GM18498 (cell line): ENCODE data around the gene GTF2IRD2.
"Not testable (repeated sequence)": the region's sequence is repeated elsewhere in the genome, so short reads cannot be mapped to it uniquely, and the experiment has no call there.

Experiments
- ATAC-seq: cut with Tn5 transposase; IDR thresholded peaks from one replicate; pipeline ENCODE4 v1.9.1; 2021; ENCODE audit warnings: mild to moderate bottlenecking, moderate library complexity; ENCODE audit not compliant: unreplicated experiment

GTF2IRD2 gene

DNA sequence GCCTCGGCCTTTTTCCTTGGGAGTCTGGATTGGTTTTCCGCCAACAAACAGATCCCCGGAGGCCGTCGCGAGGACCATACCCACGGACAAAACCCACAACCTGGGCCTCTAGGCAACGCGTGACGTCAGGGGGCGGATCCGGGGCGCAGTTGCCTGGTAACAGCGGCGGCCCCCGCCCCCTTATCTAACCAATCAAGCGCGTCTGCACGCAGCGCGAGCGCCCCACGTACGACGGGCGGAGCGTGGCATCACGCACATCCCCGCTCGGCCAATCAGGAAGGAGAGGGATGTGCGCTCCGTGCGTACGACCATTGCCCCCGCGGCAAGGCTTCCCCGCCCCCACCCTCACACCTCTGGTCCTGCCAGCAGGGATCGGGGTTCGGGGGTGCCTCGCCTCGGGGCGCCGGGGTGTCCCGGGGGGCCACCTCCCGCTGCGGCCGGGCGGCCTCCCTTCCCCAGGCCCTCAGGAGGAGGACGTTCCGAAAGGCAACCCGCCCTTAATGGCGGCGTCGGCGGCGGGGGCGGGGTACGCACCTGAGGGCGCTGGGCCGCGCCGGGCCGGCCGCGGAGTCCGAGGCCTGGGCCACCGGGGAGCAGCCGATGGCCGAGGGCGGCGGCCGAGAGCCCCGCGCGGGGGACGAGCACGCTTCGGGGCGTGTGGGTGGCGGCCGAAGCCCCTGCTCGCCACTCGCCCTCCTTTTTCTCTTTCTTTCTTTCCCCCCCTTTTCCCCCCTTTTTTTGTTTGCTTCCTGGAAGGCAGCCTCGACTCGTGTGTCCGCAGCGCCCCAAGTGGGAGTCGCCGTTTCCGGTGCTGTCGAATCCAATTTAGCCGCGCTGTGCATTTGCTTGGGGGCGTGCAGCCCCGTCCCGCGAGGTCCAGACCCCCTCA, at the start of gene GTF2IRD2:
GTF2IRD2 (minus strand) TSS at position 773 of the 889 bp plus-strand sequence. CDS start 15,227 bp downstream, outside the sequence.
- ATAC-seq = peak; percentile 92

DNA sequence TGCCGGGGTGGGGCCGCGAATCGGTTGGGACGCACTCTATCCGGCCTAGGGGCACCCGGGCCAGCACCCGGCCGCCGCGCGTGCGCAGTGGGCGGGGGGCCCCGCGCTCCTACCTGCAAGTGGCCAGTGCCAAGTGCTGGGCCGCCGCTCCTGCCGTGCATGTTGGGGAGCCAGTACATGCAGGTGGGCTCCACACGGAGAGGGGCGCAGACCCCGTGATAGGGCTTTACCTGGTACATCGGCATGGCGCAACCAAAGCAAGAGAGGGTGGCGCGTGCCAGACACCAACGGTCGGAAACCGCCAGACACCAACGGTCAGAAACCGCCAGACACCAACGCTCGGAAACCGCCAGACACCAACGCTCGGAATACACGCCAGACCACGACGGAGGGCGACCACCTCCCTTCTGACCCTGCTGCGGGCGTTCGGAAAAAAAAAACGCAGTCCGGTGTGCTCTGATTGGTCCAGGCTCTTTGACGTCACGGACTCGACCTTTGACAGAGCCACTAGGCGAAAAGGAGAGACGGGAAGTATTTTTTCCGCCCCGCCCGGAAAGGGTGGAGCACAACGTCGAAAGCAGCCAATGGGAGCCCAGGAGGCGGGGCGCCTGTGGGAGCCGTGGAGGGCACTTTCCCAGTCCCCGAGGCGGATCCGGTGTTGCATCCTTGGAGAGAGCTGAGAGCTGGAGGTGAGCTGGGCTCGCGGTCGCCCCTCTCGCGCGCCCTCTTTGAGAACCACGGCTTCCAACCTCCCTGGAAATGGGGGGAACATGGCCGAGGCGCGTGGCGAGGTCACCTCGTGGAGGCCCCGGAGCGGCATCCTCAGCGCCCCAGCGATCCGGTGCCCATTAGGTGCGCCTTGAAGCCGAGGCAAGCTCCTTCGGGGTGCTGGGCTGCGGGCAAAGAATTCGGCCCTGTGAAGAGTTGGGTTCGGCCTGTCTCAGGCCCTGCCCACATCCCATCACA, 39.0 kb upstream of the GTF2IRD2 start:
- peak; percentile 70 for ATAC-seq

DNA sequence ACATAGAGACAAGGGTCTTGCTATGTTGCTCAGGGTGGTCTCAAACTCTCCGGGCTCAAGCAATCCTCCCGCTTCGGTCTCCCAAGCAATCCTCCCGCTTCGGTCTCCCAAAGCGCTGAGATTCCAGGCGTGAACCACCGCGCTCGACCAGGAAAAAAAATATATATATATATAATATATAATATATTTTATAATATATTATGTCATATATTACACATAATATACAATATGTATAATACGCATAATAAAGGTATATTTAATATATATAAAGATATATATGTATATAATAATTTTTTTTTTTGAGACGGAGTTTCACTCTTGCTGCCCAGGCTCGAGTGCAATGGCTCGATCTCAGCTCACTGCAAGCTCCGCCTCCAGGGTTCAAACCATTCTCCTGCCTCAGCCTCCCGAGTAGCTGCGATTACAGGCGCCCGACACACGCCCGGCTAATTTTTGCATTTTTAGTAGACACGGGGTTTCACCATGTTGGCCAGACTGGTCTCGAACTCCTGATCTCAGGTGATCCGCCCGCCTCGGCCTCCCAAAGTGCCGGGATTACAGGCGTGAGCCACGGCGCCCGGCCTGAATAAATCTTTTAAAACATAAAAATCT, 38.2 kb upstream of the GTF2IRD2 start:
- peak; percentile 8 for ATAC-seq

GRCh38 chr7:74885295-74885694, 33.9 kb upstream of the GTF2IRD2 start:
- ATAC-seq = not testable (repeated sequence)

DNA sequence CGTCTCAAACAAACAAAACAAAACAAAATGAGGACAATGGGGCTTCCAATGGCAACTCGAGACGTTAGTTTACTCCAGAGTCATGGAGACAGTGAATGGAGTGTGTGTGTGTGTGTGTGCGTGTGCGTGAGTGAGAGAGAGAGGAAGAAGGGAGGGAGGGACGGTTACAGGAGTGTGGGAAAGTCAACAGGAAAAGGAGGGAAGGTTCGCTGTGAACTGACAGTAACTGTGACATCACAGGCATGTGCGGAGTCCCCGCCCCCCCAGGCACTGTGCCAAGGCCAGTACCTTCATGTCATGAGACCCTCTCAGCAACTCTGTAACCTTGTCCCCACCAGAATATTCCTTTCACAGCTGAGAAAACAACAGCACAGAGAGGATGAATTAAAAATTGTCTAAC, 30.7 kb upstream of the GTF2IRD2 start:
- ATAC-seq = not testable (repeated sequence)

DNA sequence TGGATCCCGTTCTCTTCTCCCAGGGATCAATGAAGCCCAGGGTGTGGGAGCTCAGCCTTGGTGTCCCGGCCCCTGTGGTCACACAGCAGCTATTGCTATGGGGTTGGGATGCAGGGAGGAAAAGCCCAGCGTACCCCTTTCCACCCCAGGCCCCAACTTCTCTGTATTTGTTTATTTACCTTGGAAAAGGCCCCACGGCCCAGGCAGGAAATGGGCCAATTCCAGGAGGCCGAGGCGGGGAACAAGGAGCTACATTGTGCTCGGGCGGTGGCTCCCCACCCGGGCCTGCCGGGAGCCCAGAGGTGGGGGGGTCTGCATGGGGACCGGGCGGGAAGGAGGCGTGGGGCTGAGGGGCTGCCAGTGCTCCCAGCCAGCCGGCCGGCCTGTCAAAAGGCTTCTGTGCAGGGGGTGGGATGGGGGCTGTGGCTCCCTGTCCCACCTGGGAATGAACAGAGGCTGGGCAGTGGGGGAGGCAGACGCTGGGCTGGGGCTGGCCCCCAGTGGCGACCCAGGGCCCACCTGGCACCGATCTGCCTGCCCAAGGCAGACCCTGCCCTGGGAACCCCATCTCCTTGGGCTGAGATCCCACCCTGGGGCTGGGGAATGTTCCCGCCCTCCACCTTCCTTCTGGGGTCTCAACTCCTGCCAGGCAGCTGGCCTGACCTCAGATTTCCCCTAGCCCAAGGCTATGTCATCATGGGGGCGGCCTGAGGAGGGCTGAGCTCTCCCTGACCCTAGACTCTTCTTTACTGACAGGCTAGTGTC, 23.5 kb upstream of the GTF2IRD2 start:
- ATAC-seq = not testable (repeated sequence)

DNA sequence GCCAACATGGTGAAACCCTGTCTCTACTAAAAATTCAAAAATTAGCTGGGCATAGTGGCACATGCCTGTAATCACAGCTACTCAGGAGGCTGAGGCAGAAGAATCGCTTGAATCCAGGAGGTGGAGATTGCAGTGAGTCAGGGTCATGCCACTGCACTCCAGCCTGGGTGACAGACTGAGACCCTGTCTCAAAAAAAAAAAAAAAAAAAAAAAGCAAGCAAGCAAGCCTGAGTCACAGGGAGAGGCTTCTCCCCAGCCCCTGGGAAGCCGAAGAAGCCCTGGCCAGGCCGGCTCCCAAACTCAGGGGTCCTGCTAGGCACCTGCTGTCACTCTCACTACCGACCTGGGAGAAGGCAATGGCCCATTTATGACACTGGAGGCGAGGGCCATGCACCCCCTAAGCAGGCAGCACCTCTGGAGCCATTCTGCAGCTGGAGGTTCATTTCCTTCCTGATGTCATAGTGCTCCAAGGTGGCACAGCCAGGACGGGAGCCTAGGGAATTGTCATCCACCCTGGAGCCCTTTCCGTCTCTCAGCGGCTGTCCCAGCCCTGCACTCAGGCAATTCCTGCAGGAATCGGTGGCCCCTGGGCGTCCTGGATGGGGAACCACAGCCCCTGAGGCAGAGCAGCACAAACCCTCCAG, 22.8 kb upstream of the GTF2IRD2 start:
- ATAC-seq = not testable (repeated sequence)

GRCh38 chr7:74872542-74872941, 21.1 kb upstream of the GTF2IRD2 start:
- ATAC-seq = not testable (repeated sequence)

DNA sequence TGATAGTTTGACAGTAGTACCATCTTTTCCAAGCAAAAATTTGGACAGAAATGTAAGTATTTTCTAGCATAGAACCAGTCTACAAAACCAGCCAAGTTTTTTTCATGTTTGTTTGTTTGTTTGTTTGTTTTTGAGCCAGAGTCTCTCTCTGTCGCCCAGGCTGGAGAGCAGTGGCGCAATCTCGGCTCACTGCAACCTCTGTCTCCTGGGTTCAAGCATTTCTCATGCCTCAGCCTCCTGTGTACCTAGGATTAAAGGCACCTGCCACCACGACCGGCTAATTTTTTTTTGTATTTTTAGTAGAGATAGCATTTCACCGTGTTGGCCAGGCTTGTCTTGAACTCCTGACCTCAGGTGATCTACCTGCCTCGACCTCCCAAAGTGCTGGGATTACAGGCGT, 14.4 kb upstream of the GTF2IRD2 start:
- ATAC-seq = not testable (repeated sequence)

DNA sequence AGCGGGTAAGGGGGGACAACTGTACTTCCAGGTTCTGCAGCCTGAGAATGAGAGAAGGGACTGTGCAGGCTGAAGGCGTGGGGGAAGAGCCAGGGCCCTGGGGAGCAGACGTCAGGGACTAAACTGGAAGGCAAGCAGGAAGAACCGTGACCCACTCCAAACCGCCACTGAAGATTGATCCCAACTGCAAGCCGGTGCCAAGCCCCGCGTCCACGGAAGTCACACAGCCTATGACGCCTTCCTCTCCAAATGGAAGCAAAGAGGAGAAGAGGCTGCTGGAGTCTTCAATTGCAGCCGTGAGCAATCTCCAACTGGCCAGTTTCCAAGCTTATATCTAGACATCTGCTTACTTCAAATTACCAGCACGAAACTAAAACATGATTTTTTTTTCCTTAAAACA, 1.6 kb downstream of the GTF2IRD2 start:
- not testable (repeated sequence) for ATAC-seq

- ATAC-seq = not testable (repeated sequence)
These were observed 21.0 kb downstream of the GTF2IRD2 start for GRCh38 chr7:74830411-74830810.

GRCh38 chr7:74829959-74830358, 21.4 kb downstream of the GTF2IRD2 start:
- not testable (repeated sequence) for ATAC-seq

GRCh38 chr7:74821259-74821658, 30.1 kb downstream of the GTF2IRD2 start:
- ATAC-seq = not testable (repeated sequence)

DNA sequence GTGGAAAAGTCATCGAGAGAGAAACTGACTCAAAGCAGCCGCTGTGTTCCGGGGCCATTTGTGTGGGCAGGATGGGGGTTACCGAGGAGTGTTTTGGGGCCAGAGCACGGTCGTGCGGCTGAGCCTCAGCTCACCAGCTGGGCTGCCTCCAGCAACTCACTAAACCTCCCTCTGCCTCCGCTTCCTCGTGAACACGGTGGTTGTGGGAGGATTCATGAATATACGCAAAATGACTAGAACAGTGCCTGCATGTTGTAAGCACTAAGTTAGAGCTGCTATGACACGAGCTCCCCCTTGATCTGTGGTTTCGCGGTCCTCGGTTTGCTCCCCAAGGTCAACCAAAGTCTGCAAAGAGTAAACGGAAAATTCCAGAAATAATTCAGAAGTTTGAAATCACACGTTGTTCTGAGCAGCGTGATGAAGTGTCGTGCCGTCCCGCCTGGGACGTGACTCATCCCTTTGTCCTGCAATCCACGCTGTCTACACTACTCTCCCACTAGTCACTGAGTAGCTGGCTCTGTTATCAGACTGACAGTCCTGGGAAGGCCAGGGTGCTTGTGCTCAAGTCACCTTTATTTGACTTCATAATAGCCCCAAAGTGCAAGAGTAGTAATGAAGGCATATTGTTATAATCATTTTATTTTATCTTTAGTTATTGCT, 31.1 kb downstream of the GTF2IRD2 start:
- peak; percentile 82 for ATAC-seq

DNA sequence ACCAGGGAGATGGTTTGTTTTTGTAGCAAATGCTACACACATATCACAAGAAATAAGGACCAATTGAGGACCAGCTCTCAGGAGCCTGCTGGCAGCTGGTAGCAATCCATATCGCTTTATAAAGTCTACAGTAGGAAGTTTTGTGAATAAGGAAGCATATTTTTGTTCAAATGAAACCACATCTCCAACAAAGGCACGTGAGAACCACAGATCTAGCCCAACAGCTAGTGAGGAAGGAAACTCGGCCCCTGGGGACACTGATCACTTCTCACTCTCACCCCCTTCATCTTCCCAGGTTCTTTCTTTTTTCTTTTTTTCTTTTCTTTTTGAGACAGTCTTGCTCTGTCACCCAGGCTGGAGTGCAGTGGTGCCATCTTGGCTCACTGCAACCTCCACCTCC, 35.5 kb downstream of the GTF2IRD2 start:
- ATAC-seq = not testable (repeated sequence)

GRCh38 chr7:74798644-74799043, 52.8 kb downstream of the GTF2IRD2 start:
- not testable (repeated sequence) for ATAC-seq

GRCh38 chr7:74797848-74798622, 53.4 kb downstream of the GTF2IRD2 start:
- not testable (repeated sequence) for ATAC-seq

DNA sequence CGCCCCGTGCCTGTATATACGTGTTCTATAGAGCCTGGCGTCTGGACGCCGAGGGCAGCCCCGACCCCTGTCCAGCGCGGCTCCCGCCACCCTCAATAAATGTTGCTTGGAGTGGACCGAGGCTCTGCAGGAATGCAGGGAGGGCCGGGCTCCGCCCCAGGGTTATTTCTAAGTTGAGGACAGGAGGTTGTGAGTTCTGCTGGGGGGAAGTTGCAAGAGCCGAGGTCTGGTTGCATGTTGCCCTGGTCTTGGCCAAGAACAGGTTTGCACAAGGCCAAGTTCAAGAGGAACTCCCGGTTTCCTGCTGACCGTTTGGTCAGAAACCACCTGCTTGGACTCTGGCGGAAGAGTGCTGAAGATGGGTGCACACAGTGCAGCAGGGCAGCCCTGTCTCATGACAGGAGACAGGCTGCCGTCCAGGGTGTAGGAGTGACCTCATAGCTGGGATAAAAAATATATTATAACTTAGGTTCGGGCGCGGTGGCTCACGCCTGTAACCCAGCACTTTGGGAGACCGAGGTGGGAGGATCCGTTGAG, 62.1 kb downstream of the GTF2IRD2 start:
- not testable (repeated sequence) for ATAC-seq
